ENCODE data around the gene NR5A1.

GRCh38 chr9:124452841-124453585, 54.2 kb downstream of the NR5A1 start:
- TF ChIP-seq CTCF (IDR thresholded peaks at IDR 0.05; ENCODE audit: low read length), result no peak
- no peak for TF ChIP-seq EZH2 (optimal IDR thresholded peaks at IDR 0.05; ENCODE audit: low read depth, low read length)
- no peak for TF ChIP-seq EZH2phosphoT487 (IDR thresholded peaks at IDR 0.05; ENCODE audit: low read length)
